ENCODE results near the gene COBL.

Gene COBL

DNA sequence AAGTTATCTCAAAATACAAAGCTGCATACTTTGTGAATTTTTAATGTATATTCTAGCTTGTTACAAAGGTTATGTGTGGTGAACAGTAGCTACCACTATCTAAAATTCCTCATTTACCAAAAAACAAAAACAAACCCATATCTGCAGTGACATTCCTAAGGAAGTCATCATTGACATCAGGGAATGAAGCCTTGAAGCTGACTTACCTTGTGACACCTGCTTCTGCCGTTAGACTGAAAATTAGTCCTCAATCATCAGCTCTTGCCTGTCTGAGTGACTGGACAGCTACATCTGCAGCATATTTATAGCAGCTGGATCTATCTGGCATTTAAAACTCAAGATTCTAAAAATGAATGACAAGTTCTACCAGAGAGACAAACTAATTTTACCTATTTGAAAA, 43.2 kb downstream of the COBL start:
- DNase-seq (ENCODE audit: insufficient read length, low spot score) (no peak), FAIRE-seq (no peak)
- TF ChIP-seq PAX5 (IDR thresholded peaks at IDR 0.05; ENCODE audit: insufficient read depth, low read length, severe bottlenecking) (no peak), POLR2A (IDR thresholded peaks at IDR 0.05; ENCODE audit: low read depth, low read length) (no peak), TAF1 (IDR thresholded peaks at IDR 0.05; ENCODE audit: low read depth, low read length) (no peak), POLR2AphosphoS5 (IDR thresholded peaks at IDR 0.05; ENCODE audit: low read depth, low read length) (no peak), SPI1 (IDR thresholded peaks at IDR 0.05; ENCODE audit: low read depth, low read length) (no peak), POU2F2 (IDR thresholded peaks at IDR 0.05; ENCODE audit: low read depth, low read length) (no peak)

DNA sequence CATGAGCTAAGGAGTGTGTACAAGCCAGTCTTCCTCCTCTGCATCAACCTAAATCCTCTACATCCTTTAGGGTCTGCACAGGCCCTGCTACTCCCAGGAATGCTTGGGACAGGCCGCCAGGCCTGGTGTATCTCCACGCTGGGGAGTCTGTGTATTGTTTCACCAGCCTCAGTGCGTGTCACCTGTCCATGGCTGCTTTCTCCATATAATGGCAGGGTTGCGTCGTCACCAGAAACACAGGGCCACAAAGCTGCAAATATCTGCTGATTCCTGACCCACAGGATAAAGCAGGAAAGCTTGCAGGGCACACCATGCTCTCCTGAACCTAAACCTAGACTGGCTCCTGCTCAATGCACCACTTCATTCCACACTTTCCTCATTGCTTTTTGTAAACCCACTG, 45.6 kb downstream of the COBL start:
- no peak for FAIRE-seq
- no peak for DNase-seq (ENCODE audit: insufficient read length, low spot score)

DNA sequence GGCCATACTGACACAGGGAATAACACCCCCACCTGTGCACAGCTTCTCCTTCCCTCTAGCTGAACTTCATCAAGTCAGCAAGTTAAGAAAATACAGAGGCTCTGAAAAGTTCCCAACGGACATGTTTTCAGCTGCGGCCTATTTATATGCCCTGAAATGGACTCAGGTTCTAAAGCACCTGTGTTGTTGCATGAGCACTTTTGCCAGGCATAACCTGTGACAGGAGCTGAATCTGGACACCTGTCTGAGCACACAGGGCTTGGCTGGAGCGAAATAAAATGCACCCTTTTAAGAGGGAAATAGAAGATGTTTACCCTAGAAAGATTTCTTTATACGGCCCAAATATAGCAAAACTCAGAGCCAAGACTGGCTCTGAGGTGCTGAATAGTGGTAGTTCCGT, 46.7 kb downstream of the COBL start:
- FAIRE-seq = no peak
- no peak for TF ChIP-seq POU2F2 (IDR thresholded peaks at IDR 0.05; ENCODE audit: low read depth, low read length)
- TF ChIP-seq PAX5 (IDR thresholded peaks at IDR 0.05; ENCODE audit: insufficient read depth, low read length, severe bottlenecking) = no peak
- no peak for TF ChIP-seq SPI1 (IDR thresholded peaks at IDR 0.05; ENCODE audit: low read depth, low read length)
- no peak for TF ChIP-seq POLR2A (IDR thresholded peaks at IDR 0.05; ENCODE audit: low read depth, low read length)
- no peak for TF ChIP-seq TAF1 (IDR thresholded peaks at IDR 0.05; ENCODE audit: low read depth, low read length)
- no peak for TF ChIP-seq POLR2AphosphoS5 (IDR thresholded peaks at IDR 0.05; ENCODE audit: low read depth, low read length)
- no peak for DNase-seq (ENCODE audit: insufficient read length, low spot score)

More for the DNA sequence above, 45.6 kb downstream of the COBL start:
- TF ChIP-seq POLR2AphosphoS5 (IDR thresholded peaks at IDR 0.05; ENCODE audit: low read depth, low read length) (no peak), POU2F2 (IDR thresholded peaks at IDR 0.05; ENCODE audit: low read depth, low read length) (no peak), SPI1 (IDR thresholded peaks at IDR 0.05; ENCODE audit: low read depth, low read length) (no peak), PAX5 (IDR thresholded peaks at IDR 0.05; ENCODE audit: insufficient read depth, low read length, severe bottlenecking) (no peak)

DNA sequence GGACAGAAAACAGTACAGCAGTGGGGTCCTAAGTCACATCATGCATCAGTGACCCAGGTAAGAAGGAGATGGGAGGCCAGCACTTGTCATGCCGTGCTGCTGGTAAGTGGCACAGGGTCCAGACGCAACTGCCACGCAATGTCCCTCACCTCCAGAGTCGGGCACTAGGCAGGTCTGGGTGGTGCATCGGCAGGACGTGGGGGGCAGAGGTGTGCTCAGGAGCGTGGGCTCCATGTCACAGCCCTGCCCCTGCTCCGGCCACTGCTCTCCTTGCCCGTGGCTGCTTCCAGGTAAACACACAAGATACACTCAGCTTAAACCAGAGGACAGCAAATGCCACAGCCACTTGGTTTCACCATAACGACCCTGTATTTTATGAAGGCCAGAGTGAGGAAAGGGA, 47.3 kb downstream of the COBL start:
- DNase-seq (ENCODE audit: insufficient read length, low spot score) (no peak), FAIRE-seq (no peak)
- TF ChIP-seq SPI1 (IDR thresholded peaks at IDR 0.05; ENCODE audit: low read depth, low read length) = no peak
- no peak for TF ChIP-seq TAF1 (IDR thresholded peaks at IDR 0.05; ENCODE audit: low read depth, low read length)
- TF ChIP-seq POLR2AphosphoS5 (IDR thresholded peaks at IDR 0.05; ENCODE audit: low read depth, low read length) = no peak
- TF ChIP-seq PAX5 (IDR thresholded peaks at IDR 0.05; ENCODE audit: insufficient read depth, low read length, severe bottlenecking) = no peak
- TF ChIP-seq POLR2A (IDR thresholded peaks at IDR 0.05; ENCODE audit: low read depth, low read length) = no peak
- no peak for TF ChIP-seq POU2F2 (IDR thresholded peaks at IDR 0.05; ENCODE audit: low read depth, low read length)

DNA sequence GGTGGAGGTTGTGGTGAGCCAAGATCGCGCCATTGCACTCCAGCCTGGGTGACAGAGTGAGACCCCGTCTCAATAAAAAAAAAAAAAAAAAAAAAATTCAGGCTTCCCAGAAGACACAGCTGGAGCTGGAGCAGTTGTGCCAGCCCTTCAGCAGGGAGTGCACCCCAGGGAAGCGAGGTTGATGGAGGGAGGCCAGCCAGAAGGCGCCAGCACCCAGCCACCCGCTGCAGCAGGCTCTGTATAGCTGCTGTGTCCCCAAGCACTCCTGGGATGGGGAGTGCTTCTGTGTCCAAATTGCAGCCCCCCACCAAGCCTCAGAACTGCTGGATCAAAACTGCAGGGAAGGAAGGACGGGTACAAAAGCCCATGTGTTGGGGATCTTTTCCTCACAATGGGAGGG, 47.8 kb downstream of the COBL start:
- TF ChIP-seq SPI1 (IDR thresholded peaks at IDR 0.05; ENCODE audit: low read depth, low read length) (no peak), POU2F2 (IDR thresholded peaks at IDR 0.05; ENCODE audit: low read depth, low read length) (no peak), TAF1 (IDR thresholded peaks at IDR 0.05; ENCODE audit: low read depth, low read length) (no peak), POLR2AphosphoS5 (IDR thresholded peaks at IDR 0.05; ENCODE audit: low read depth, low read length) (no peak), PAX5 (IDR thresholded peaks at IDR 0.05; ENCODE audit: insufficient read depth, low read length, severe bottlenecking) (no peak), POLR2A (IDR thresholded peaks at IDR 0.05; ENCODE audit: low read depth, low read length) (no peak)
- FAIRE-seq = no peak
- DNase-seq (ENCODE audit: insufficient read length, low spot score) = no peak

DNA sequence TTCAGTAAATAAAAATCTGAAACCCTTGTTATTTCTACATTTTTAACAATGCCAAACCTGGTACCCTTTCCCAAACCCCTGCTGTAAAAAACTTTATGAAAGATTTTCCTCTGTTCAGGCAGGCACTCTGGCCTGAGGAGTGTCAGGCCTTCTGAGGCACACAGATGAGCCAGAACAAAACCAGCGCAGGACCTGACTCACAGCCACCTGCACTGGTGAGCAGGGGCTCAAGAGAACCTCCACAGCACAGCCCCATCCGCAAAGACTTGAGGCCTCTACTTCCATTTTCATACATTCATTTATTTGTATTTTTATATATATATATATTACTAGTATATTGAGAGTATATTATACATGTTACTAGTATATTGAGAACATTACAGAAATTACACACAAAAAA, 49.4 kb downstream of the COBL start:
- no peak for TF ChIP-seq POLR2AphosphoS5 (IDR thresholded peaks at IDR 0.05; ENCODE audit: low read depth, low read length)
- TF ChIP-seq POU2F2 (IDR thresholded peaks at IDR 0.05; ENCODE audit: low read depth, low read length) = no peak
- TF ChIP-seq POLR2A (IDR thresholded peaks at IDR 0.05; ENCODE audit: low read depth, low read length) = no peak
- no peak for TF ChIP-seq PAX5 (IDR thresholded peaks at IDR 0.05; ENCODE audit: insufficient read depth, low read length, severe bottlenecking)
- TF ChIP-seq SPI1 (IDR thresholded peaks at IDR 0.05; ENCODE audit: low read depth, low read length) = no peak
- TF ChIP-seq TAF1 (IDR thresholded peaks at IDR 0.05; ENCODE audit: low read depth, low read length) = no peak
- DNase-seq (ENCODE audit: insufficient read length, low spot score) (no peak), FAIRE-seq (no peak)

DNA sequence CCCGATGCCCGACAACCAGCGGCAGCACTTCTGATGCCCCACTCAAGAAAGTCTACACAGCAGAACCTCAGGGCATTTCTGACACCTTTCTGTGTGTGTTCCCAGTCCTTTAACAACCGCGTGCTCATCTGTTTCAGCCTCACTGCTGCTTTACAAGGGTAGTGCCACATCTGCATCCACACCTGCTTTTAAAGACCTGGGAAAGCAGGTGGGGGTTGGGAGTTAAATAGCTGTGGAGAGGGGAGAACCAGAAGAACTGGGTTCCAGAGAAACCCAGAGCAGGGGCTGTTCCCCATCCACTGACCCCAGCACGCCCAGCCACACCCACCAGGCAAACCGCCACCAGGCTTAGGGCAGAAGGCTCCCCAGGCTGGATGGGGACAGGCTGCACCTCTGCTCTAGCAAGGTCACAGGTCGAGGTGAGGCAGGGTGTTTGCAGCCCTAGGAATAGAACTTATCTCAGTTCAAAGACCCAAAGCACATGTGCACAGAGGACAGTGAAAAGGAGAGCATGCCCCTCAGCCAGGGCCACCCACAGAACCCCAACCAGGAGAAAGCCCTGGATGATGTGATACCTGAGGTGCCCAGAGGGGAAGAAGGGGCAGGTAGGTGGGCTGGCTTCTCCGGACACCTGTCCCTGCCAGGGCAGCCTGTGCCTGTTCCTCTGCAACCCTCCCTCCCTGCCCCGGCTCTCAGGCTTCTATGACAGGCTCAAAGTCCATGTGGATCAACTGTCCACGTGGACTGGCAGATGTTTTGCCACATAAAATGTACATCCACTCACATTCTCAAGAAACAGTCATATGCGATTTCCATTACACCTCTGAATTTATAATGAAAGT, 51.3 kb downstream of the COBL start:
- TF ChIP-seq PAX5 (IDR thresholded peaks at IDR 0.05; ENCODE audit: insufficient read depth, low read length, severe bottlenecking) (no peak), TAF1 (IDR thresholded peaks at IDR 0.05; ENCODE audit: low read depth, low read length) (no peak), POLR2AphosphoS5 (IDR thresholded peaks at IDR 0.05; ENCODE audit: low read depth, low read length) (no peak), POLR2A (IDR thresholded peaks at IDR 0.05; ENCODE audit: low read depth, low read length) (no peak)
- no peak for FAIRE-seq

DNA sequence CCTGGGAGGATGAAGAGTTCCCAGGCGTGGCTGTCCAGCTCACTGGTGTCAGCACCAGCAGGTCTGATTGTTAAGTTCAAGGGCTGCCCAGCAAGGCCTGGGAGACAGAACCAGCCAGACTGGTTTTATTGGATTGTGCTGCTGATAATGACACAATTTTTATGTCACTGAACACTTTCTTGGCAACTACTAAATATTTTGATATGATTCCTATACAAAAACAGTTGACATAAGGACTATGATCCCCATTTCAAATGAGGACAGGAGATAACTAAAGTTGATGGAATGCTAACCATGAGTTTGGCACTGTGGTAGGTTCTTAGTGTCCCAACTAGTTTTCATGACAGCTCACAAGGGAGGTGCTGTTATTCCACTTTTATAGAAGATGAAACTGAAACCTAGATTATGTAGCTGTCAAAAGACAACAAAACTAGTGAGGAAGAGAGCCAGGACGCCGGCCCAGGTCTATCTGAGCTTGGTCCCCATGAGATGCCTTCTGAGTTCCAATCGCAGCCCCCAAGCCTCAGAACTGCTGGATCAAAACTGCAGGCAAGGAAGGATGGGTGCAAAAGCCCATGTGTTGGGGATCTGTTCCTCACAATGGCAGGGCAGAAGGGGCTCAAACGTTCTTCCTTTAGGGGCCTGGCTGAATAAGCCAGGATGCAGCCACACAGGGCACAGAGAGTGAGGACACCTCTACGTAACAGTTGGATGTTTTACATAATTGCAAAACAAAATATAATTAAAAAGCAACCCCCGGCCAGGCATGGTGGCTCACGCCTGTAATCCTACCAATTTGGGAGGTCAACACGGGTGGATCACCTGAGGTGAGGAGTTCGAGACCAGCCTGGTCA, 52.8 kb downstream of the COBL start:
- no peak for FAIRE-seq
- TF ChIP-seq POLR2AphosphoS5 (IDR thresholded peaks at IDR 0.05; ENCODE audit: low read depth, low read length) = no peak
- TF ChIP-seq TAF1 (IDR thresholded peaks at IDR 0.05; ENCODE audit: low read depth, low read length) = no peak
- DNase-seq (ENCODE audit: insufficient read length, low spot score) = no peak

More for the DNA sequence above, 51.3 kb downstream of the COBL start:
- no peak for DNase-seq (ENCODE audit: insufficient read length, low spot score)

DNA sequence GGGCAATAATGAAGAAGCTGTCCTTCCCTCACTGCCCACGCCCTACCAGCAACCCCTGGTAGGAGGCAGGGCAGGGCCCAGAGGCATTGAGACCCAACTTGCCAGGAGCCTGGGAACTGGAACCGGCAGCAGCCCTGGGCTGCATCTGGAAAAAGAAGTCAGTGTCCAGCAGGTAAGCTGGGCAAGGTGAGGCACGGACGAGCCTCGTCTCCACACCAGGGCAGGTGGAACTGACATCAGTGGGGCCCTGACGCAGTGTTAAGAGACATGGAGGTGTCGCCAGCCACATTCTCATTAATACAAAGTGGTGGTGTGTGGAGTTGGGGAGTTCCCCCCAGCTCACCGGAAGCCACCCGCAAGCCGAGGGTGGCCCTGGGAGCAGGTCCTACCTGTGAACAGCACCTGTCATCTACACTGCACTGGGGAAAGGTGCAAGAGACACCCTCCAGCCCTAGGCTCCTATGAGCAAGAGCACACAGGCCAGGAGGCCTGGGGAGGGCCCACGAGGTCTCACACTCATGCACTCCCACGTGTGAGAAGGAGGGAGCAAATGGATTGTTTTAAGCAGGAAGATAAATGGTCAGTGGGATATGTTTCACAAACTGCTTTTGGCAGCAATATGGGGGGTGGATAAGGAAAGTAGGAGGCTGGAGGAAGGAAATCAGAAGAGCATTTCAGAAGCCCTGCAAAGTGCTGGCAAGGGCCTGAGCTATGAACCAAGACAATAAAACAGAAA, 53.6 kb downstream of the COBL start:
- FAIRE-seq = no peak
- TF ChIP-seq POLR2AphosphoS5 (IDR thresholded peaks at IDR 0.05; ENCODE audit: low read depth, low read length) (no peak), TAF1 (IDR thresholded peaks at IDR 0.05; ENCODE audit: low read depth, low read length) (no peak), POLR2A (IDR thresholded peaks at IDR 0.05; ENCODE audit: low read depth, low read length) (no peak), PAX5 (IDR thresholded peaks at IDR 0.05; ENCODE audit: insufficient read depth, low read length, severe bottlenecking) (no peak), SPI1 (IDR thresholded peaks at IDR 0.05; ENCODE audit: low read depth, low read length) (no peak), POU2F2 (IDR thresholded peaks at IDR 0.05; ENCODE audit: low read depth, low read length) (no peak)
- DNase-seq (ENCODE audit: insufficient read length, low spot score) = no peak
